HepG2 (cell line): ENCODE results near the gene RRBP1. TPM values are rescaled to one million over a fixed set of nuclear protein-coding genes. Genes with fewer than 3 reads are reported as not detected.
A peak's percentile ranks its signal among the peaks of the same experiment; 100 is the strongest.

Experiments
- ARID5B ChIP-seq: IDR thresholded peaks from 2 replicates; pipeline ENCODE4 v1.4.0; 2020; ENCODE audit warnings: mild to moderate bottlenecking, missing genetic modification reagents
- BCL6 ChIP-seq: IDR thresholded peaks from 2 replicates; pipeline ENCODE4 v1.6.1; 2016; ENCODE audit warnings: missing genetic modification reagents, missing compliant biosample characterization
- HMGXB4 ChIP-seq, 2 experiments: sonication (generic) in 1 of 2; formaldehyde crosslinking in 1 of 2; IDR thresholded peaks; 2 replicates each; pipeline versions ENCODE4 v1.4.0 to v1.6.1; 2018 to 2020; ENCODE audit warnings: missing genetic modification reagents in 2 of 2, borderline replicate concordance in 1 of 2, low read depth in 1 of 2, mild to moderate bottlenecking in 1 of 2, missing biosample characterization in 1 of 2
- KDM2A ChIP-seq: sonication (generic); formaldehyde crosslinking; IDR thresholded peaks from 2 replicates; pipeline ENCODE4 v1.4.0; 2020; ENCODE audit warnings: low read depth, missing genetic modification reagents, borderline replicate concordance
- KDM4B ChIP-seq: sonication (generic); formaldehyde crosslinking; IDR thresholded peaks from 2 replicates; pipeline ENCODE4 v1.4.0; 2020; ENCODE audit warnings: missing genetic modification reagents
- MIER3 ChIP-seq: IDR thresholded peaks from 2 replicates; pipeline ENCODE4 v1.6.1; 2016; ENCODE audit warnings: missing compliant biosample characterization, borderline replicate concordance
- MTA1 ChIP-seq: sonication (generic); formaldehyde crosslinking; IDR thresholded peaks from 2 replicates; pipeline ENCODE4 v1.4.0; 2020; ENCODE audit warnings: missing genetic modification reagents, mild to moderate bottlenecking, borderline replicate concordance
- NR2F1 ChIP-seq, 2 experiments: fragments of 450-650 bp in 1 of 2; formaldehyde crosslinking in 1 of 2; IDR thresholded peaks; 2 replicates each; pipeline versions ENCODE4 v1.5.0 to v1.6.1; 2016 to 2020; ENCODE audit warnings: mild to moderate bottlenecking in 1 of 2, missing compliant biosample characterization in 1 of 2, missing genetic modification reagents in 1 of 2, moderate library complexity in 1 of 2
- PITX1 ChIP-seq: sonication (generic); formaldehyde crosslinking; IDR thresholded peaks from 2 replicates; pipeline ENCODE4 v1.5.1; 2020; ENCODE audit warnings: mild to moderate bottlenecking, missing genetic modification reagents
- SRY ChIP-seq: sonication (generic); formaldehyde crosslinking; IDR thresholded peaks from 2 replicates; pipeline ENCODE4 v1.8.0; 2022; ENCODE audit warnings: mild to moderate bottlenecking, missing genetic modification reagents
- THAP11 ChIP-seq: IDR thresholded peaks from 2 replicates; pipeline ENCODE4 v1.6.1; 2016; ENCODE audit warnings: missing biosample characterization, missing genetic modification reagents
- ZNF350 ChIP-seq: sonication (generic); formaldehyde crosslinking; IDR thresholded peaks from 2 replicates; pipeline ENCODE4 v1.4.0; 2020; ENCODE audit warnings: mild to moderate bottlenecking, low read depth, missing genetic modification reagents, borderline replicate concordance
- ZNF484 ChIP-seq: sonication (generic); formaldehyde crosslinking; IDR thresholded peaks from 2 replicates; pipeline ENCODE4 v1.5.1; 2020; ENCODE audit warnings: mild to moderate bottlenecking, low read depth, missing genetic modification reagents, borderline replicate concordance
- ZSCAN9 ChIP-seq: IDR thresholded peaks from 2 replicates; pipeline ENCODE4 v1.6.1; 2016; ENCODE audit warnings: borderline replicate concordance
- polyA plus RNA-seq, 8 experiments: library from polyadenylated mRNA; depleted of rRNA in 3 of 8; stranded (reverse) in 7 of 8; unstranded in 1 of 8; fragments of >200 nt; fragmentation: Illumina TruSeq in 4 of 8; extraction: Trizol in 4 of 8; gene quantifications; 2 replicates each; pipeline versions ENCODE4 v1.2.1 to v1.2.3, GENCODE V29; 2011 to 2016; ENCODE audit warnings: low read depth in 4 of 8, missing spikeins in 1 of 8, mixed read lengths in 1 of 8; ENCODE audit not compliant: insufficient read depth in 1 of 8
- total RNA-seq, 5 experiments: library from RNA; depleted of rRNA; stranded (reverse); fragments of >200 nt; fragmentation: Illumina TruSeq; extraction: Trizol; gene quantifications; 2 replicates each; pipeline ENCODE4 v1.2.3, GENCODE V29; 2016; ENCODE audit warnings: low read depth in 1 of 5
- TF ChIP-seq, protein P1 (sequence below): sonication (generic); formaldehyde crosslinking; IDR thresholded peaks from 2 replicates; pipeline ENCODE4 v1.4.0; 2020; ENCODE audit warnings: missing genetic modification reagents
- TF ChIP-seq, protein P2 (sequence below): sonication (generic); formaldehyde crosslinking; IDR thresholded peaks from 2 replicates; pipeline ENCODE4 v1.8.0; 2022; ENCODE audit warnings: mild to moderate bottlenecking, missing genetic modification reagents; ENCODE audit not compliant: insufficient replicate concordance
- TF ChIP-seq, protein P3 (sequence below): sonication (generic); formaldehyde crosslinking; conservative IDR thresholded peaks from 2 replicates; pipeline ENCODE4 v1.8.0; 2022; ENCODE audit warnings: mild to moderate bottlenecking, moderate library complexity, missing genetic modification reagents

The RRBP1 gene
- total and polyA plus RNA-seq, 2 of the 13 experiments (the other 11 are each of a cell fraction or from before 2014, with no cell fraction given), result 150 to 222 TPM

GRCh38 chr20:17661121-17661744, 20.8 kb downstream of the RRBP1 start (continued):
- peak; percentile 61; the same call in 1 of the 2 replicates for TF ChIP-seq MIER3 (CRISPR knock-in tag)
- no peak for TF ChIP-seq PITX1 (CRISPR knock-in tag)
- TF ChIP-seq, protein P1, sequence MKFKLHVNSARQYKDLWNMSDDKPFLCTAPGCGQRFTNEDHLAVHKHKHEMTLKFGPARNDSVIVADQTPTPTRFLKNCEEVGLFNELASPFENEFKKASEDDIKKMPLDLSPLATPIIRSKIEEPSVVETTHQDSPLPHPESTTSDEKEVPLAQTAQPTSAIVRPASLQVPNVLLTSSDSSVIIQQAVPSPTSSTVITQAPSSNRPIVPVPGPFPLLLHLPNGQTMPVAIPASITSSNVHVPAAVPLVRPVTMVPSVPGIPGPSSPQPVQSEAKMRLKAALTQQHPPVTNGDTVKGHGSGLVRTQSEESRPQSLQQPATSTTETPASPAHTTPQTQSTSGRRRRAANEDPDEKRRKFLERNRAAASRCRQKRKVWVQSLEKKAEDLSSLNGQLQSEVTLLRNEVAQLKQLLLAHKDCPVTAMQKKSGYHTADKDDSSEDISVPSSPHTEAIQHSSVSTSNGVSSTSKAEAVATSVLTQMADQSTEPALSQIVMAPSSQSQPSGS (CRISPR knock-in tag), result peak; percentile 51; the same call in 1 of the 2 replicates
- peak in 1 of 2 experiments; percentile 32; a peak in 1 of 4 replicates for TF ChIP-seq HMGXB4 (CRISPR knock-in tag; IDR thresholded peaks at IDR 0.05; ENCODE audit: borderline replicate concordance in 1 of 2, low read depth in 1 of 2)
- TF ChIP-seq KDM2A, result peak; percentile 25; the same call in 1 of the 2 replicates
- peak; percentile 72; the same call in 1 of the 2 replicates for TF ChIP-seq ZSCAN9 (CRISPR knock-in tag)
- 0 out of 2 replicates have a peak, but pooled peaks have one; percentile 27 for TF ChIP-seq ZNF350 (CRISPR knock-in tag)
- TF ChIP-seq, protein P2, sequence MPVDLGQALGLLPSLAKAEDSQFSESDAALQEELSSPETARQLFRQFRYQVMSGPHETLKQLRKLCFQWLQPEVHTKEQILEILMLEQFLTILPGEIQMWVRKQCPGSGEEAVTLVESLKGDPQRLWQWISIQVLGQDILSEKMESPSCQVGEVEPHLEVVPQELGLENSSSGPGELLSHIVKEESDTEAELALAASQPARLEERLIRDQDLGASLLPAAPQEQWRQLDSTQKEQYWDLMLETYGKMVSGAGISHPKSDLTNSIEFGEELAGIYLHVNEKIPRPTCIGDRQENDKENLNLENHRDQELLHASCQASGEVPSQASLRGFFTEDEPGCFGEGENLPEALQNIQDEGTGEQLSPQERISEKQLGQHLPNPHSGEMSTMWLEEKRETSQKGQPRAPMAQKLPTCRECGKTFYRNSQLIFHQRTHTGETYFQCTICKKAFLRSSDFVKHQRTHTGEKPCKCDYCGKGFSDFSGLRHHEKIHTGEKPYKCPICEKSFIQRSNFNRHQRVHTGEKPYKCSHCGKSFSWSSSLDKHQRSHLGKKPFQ, result peak; percentile 61
- TF ChIP-seq ARID5B (CRISPR knock-in tag), result peak; percentile 79
- TF ChIP-seq NR2F1 (CRISPR knock-in tag; IDR thresholded peaks at IDR 0.05), result peak in 1 of 2 experiments; percentile 61; a peak in 2 of 4 replicates
- TF ChIP-seq SRY (CRISPR knock-in tag), result 0 out of 2 replicates have a peak, but pooled peaks have one; percentile 34
- peak; percentile 59; the same call in 1 of the 2 replicates for TF ChIP-seq THAP11 (CRISPR knock-in tag)
- TF ChIP-seq MTA1 (CRISPR knock-in tag), result peak; percentile 37; the same call in 1 of the 2 replicates
- TF ChIP-seq ZNF484, result 0 out of 2 replicates have a peak, but pooled peaks have one; percentile 24
- TF ChIP-seq, protein P3, sequence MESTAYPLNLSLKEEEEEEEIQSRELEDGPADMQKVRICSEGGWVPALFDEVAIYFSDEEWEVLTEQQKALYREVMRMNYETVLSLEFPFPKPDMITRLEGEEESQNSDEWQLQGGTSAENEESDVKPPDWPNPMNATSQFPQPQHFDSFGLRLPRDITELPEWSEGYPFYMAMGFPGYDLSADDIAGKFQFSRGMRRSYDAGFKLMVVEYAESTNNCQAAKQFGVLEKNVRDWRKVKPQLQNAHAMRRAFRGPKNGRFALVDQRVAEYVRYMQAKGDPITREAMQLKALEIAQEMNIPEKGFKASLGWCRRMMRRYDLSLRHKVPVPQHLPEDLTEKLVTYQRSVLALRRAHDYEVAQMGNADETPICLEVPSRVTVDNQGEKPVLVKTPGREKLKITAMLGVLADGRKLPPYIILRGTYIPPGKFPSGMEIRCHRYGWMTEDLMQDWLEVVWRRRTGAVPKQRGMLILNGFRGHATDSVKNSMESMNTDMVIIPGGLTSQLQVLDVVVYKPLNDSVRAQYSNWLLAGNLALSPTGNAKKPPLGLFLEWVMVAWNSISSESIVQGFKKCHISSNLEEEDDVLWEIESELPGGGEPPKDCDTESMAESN (CRISPR knock-in tag), result 0 out of 2 replicates have a peak, but pooled peaks have one; percentile 17
- TF ChIP-seq BCL6 (CRISPR knock-in tag), result peak; percentile 79; the same call in 1 of the 2 replicates
- peak; percentile 52; the same call in 1 of the 2 replicates for TF ChIP-seq KDM4B (CRISPR knock-in tag)
